ENCODE data around the gene ALK.

DNA sequence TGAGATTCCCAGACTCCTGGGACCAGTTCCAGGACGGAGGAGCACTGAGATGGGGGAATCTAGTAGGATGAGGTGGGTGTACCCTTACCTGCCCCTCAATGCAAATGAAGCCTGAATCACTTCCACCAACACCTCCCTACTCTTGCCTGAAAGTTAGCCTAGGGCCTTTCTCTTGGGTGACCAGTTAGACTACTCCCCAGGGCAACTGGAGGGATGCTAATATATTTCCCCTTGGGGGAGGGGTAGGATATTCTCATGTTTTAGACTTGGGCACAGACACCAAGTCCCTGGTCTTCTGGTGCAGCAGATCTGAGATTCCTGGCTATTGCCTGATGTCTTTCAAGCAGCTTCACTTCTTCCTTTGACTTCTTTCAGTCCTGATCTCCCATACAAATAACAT is 334.5 kb downstream of the ALK start:
- TF ChIP-seq ZBTB21 (tag by site-specific recombination; IDR thresholded peaks at IDR 0.05) (no peak), ZNF621 (tag by site-specific recombination; IDR thresholded peaks at IDR 0.05) (no peak), SP2 (tag by site-specific recombination; IDR thresholded peaks at IDR 0.05) (no peak), KLF7 (tag by site-specific recombination; IDR thresholded peaks at IDR 0.05; ENCODE audit: borderline replicate concordance) (no peak), MEIS1 (CRISPR knock-in tag; IDR thresholded peaks at IDR 0.05; ENCODE audit: borderline replicate concordance) (no peak), ZNF677 (tag by site-specific recombination; IDR thresholded peaks at IDR 0.05) (no peak), ZNF335 (tag by site-specific recombination; conservative IDR thresholded peaks at IDR 0.05) (no peak), ZSCAN16 (tag by site-specific recombination; IDR thresholded peaks at IDR 0.05) (no peak), ZNF549 (tag by site-specific recombination; IDR thresholded peaks at IDR 0.05) (no peak), ZBTB17 (tag by site-specific recombination; IDR thresholded peaks at IDR 0.05) (no peak)
- TF ChIP-seq, protein P1, sequence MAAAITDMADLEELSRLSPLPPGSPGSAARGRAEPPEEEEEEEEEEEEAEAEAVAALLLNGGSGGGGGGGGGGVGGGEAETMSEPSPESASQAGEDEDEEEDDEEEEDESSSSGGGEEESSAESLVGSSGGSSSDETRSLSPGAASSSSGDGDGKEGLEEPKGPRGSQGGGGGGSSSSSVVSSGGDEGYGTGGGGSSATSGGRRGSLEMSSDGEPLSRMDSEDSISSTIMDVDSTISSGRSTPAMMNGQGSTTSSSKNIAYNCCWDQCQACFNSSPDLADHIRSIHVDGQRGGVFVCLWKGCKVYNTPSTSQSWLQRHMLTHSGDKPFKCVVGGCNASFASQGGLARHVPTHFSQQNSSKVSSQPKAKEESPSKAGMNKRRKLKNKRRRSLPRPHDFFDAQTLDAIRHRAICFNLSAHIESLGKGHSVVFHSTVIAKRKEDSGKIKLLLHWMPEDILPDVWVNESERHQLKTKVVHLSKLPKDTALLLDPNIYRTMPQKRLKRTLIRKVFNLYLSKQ (tag by site-specific recombination; IDR thresholded peaks at IDR 0.05; ENCODE audit: borderline replicate concordance), result no peak
- TF ChIP-seq, protein P2, sequence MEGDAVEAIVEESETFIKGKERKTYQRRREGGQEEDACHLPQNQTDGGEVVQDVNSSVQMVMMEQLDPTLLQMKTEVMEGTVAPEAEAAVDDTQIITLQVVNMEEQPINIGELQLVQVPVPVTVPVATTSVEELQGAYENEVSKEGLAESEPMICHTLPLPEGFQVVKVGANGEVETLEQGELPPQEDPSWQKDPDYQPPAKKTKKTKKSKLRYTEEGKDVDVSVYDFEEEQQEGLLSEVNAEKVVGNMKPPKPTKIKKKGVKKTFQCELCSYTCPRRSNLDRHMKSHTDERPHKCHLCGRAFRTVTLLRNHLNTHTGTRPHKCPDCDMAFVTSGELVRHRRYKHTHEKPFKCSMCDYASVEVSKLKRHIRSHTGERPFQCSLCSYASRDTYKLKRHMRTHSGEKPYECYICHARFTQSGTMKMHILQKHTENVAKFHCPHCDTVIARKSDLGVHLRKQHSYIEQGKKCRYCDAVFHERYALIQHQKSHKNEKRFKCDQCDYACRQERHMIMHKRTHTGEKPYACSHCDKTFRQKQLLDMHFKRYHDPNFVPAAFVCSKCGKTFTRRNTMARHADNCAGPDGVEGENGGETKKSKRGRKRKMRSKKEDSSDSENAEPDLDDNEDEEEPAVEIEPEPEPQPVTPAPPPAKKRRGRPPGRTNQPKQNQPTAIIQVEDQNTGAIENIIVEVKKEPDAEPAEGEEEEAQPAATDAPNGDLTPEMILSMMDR (tag by site-specific recombination; IDR thresholded peaks at IDR 0.05), result no peak

All from HEK293 (cell line).